AG10803 (cell line): ENCODE data around the gene LRP1B.

Experiments used
- DNase-seq: peaks from one replicate; pipeline ENCODE4 v3.0.0; 2010; ENCODE audit warnings: low read depth
- H3K4me3 ChIP-seq: 2 replicates; pipeline ENCODE4 v1.5.1; 2011; ENCODE audit warnings: mild to moderate bottlenecking, low read length, control low read depth
- TF ChIP-seq, protein P1 (sequence below): conservative IDR thresholded peaks from 2 replicates; pipeline ENCODE4 v1.5.1; 2011; ENCODE audit warnings: mild to moderate bottlenecking, low read length, control low read depth, inconsistent platforms

LRP1B gene

DNA sequence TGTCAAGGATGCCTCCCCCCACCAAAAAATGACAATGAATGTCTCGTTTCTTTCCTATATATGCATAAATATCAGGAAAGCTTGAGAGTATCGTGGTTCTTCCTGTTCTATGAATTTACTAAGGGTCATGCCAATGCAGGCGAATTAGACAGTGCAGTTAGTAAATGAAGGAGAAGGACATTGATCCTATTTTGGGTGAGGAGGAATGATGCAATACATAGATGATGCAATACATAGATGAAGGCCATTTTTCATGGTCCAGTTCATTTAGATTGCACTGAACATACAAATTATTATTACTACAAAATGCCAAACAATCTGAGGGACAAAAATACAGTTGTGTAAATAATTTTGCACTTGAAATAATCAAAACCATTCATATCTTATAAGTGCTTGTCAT, 1265.0 kb downstream of the LRP1B start:
- no peak for DNase-seq
- TF ChIP-seq, protein P1, sequence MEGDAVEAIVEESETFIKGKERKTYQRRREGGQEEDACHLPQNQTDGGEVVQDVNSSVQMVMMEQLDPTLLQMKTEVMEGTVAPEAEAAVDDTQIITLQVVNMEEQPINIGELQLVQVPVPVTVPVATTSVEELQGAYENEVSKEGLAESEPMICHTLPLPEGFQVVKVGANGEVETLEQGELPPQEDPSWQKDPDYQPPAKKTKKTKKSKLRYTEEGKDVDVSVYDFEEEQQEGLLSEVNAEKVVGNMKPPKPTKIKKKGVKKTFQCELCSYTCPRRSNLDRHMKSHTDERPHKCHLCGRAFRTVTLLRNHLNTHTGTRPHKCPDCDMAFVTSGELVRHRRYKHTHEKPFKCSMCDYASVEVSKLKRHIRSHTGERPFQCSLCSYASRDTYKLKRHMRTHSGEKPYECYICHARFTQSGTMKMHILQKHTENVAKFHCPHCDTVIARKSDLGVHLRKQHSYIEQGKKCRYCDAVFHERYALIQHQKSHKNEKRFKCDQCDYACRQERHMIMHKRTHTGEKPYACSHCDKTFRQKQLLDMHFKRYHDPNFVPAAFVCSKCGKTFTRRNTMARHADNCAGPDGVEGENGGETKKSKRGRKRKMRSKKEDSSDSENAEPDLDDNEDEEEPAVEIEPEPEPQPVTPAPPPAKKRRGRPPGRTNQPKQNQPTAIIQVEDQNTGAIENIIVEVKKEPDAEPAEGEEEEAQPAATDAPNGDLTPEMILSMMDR, result no peak
- H3K4me3 ChIP-seq, result no peak overlapping the region

DNA sequence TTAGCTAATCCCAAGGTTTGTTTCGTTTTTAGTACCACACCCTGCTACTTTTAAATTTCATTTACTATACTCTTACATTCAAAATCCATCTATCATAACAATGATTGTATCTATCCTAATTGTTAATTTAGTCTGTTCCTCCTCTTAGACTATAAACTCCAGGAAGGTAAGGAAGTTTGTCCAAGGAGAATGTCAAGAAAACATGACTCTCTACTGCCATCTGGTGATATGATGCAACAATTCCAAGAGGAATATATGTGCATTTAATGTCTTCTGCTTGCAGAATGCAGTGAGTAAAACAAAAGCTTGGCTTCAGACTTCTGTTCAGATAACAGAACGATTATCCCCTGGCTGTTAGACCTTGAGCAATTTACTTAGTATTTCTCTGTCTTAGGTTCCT, 1267.1 kb downstream of the LRP1B start:
- TF ChIP-seq, protein P1, result peak; percentile 75
- H3K4me3 ChIP-seq, result no peak overlapping the region
- peak; percentile 51 for DNase-seq

DNA sequence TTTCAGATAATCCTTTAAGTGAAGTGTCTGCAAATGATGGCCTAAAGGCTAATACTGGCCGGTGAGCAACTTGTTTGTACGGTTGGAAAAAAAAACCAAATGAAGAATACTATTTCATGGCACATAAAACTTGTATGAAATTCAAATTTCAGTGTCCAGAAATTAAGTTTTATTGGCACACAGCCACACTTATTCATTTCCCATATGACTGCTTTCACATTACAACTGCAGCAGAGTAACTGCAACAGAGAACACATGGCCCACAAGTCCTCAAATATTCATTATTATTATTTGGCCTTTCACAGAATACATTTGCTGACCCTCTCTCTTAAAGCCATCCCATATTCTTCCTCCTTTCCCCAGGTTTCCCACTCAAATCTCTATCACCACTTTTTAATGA, 1268.6 kb downstream of the LRP1B start:
- TF ChIP-seq, protein P1, result no peak
- DNase-seq, result no peak
- no peak overlapping the region for H3K4me3 ChIP-seq

DNA sequence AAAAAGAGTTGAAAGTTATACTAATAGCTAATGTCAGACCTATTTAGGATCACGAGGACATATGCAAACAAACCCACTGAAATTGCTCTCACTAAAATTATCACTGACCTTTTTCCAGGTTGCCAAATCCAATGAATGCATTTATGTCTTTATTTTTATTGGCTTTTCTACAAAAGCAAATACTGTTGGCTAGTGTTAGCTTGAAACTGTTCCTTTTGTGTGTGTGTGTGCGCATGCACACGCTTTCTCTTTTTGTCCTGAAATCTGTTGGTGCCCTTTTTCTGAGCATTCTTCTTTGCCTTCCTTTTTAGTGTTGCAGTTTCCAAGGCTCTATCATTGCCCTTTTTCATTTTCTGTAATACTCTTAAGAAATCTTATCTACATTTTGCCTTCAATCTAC, 1269.2 kb downstream of the LRP1B start:
- no peak for DNase-seq
- TF ChIP-seq, protein P1, result no peak
- no peak overlapping the region for H3K4me3 ChIP-seq

DNA sequence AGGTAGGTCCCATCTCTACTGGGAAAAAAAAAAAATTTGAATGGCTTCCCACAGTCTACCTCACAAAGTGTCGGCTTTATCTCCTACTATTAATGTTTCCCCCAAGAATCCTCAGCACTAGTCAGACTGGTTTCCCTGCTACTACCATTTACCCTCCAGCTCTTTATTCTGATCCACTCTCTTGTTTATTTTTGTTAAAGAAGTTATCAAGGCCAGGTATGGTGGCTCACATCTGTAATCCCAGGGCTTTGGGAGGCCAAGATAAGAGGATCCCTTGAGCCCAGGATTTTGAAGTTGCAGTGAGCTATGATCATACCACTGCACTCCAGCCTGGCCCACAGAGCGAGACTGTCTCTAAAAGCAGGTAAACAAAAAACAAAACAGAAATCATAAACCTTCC, 1275.3 kb downstream of the LRP1B start:
- TF ChIP-seq, protein P1, result no peak
- no peak overlapping the region for H3K4me3 ChIP-seq
- no peak for DNase-seq

DNA sequence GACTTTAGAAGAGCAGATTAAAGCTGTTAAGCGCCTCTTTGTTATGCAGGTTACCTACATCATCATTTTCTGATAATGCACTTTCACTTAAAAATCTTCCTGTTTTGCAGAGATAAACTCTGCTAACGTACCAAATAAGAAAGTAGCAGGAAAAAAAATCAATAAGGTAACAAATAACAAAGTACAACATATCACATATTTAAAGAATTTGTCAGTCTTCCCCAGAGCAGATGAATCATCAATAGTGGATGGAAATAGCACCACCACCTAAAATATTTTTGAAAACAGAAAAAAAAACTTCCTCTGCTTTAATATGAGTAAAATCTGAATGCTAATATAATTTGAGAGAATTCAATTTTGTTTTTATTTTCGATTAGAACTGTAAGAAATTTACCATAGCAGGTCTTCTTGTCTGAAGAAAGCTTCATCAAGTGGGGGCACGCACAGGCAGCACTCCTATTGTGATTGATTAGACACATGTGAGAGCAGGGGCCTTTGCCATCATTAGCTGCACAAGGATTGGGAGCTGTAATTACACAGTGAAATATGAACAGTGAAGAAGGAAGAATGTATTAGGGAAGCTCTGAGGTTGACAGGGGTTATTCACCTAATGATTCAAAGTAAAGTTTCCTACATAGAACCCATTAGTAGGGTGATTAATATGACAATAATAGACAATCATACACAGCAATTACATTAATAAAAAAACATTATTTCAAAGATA, 1279.4 kb downstream of the LRP1B start:
- TF ChIP-seq, protein P1, result no peak
- no peak overlapping the region for H3K4me3 ChIP-seq
- DNase-seq, result no peak

DNA sequence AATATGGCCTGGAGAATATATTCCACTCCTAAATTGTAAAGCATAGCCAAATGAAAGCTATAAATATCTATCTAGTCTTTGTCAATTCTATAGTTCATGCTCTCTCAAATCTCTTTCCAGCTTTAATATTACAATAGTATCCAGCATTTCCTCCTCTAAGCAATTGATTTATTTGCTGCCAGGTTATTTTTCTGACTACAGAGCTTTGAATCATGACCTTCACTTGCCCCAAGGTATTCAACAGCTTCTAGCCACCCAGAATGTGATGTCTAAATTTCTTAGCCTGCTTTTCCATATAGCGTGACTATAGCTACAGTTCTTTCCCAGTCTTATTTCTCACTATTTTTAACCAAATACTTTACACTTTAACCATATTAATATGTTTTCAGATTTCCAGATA, 1287.6 kb downstream of the LRP1B start:
- TF ChIP-seq, protein P1, result no peak
- no peak overlapping the region for H3K4me3 ChIP-seq
- DNase-seq, result no peak
